GM18499 (cell line): ENCODE measurements around the gene TRMU.

Experiments
- ATAC-seq: cut with Tn5 transposase; IDR thresholded peaks from one replicate; pipeline ENCODE4 v1.9.1; 2021; ENCODE audit warnings: moderate number of reproducible peaks; ENCODE audit not compliant: insufficient read depth, unreplicated experiment

TRMU gene

DNA sequence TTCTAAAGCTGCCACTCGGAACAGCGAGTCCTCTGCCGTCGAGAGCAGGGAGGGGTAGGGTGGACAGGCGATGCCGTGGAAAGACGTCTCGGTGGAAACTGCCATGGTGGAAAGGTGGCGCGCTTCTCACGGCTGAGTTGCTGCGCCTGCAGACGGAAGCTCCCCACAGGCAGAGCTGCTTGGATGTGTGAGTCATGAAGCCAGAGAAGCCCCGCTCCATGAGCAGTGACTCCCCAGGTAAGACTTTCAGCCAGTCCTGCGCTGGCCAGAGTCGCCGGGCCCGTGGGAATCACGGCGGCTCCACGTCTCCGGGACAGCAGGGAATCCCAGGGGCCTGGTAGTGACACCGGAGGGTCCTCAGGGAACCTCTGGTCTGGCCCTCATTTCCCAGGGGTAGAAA is 4.0 kb upstream of the TRMU start:
- no peak for ATAC-seq

DNA sequence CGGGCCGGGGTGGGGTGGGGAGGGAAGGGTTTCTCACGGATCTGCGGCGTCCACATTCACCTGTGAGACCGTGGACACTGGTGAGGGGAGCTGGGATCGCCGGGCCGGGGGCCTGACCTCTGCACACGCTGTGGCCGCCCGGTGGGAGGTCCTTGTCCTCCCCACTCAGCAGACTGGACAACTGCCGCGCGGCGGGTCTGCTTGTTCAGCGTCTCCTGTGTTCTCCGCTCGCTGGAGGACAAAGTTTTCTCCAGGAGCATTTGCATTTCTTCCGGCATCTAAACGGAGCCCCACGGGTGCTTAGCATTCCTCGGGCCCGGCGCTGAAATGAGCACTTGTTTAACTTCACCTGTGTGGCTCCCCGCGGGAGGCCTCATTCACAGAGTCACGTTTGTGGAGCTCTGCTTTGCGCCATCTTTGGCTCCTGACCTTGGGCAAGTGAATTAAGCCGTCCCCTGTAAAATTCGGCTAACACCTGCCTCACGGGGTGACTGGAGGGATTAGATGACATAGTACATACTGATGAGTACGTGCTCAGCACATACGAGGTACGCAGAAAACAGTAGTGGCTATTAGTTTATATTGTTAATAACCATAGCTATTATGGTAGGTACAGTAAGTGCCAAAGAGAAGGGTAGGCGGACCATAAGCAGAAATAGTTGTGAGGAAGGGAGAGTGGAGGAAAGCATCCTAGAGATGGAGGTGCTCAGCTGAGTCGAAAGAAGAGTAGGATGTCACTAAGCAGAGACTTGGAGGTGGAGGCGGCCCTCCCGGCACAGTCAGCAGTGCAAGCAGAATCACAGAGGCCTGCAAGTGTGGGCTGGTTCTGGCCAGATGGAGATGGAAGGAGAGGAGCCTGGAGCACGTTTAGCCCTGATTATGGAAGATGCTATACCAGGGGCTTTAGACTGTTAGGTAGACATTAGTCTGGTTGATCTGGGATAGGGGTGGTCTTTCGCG is 885 bp downstream of the TRMU start:
- ATAC-seq: no peak

DNA sequence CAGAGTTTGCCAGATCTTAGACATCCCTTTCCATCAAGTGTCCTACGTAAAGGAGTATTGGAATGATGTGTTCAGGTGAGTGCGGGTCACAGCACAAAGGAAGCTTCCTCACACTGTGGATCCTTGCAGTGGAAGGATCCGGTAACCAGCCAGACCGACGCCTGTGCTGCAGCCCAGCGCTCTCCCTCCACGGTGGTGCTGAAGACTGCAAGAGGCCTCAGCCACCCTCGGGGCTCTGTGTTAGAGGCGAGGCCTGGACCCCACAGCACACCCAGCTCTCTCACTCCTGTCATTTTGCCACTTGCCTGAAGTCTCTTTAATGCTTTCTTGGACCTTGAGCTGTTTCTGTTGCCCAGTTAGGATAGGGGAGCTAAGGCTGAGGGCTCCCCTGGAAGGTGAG is 2.4 kb downstream of the TRMU start:
- no peak for ATAC-seq

DNA sequence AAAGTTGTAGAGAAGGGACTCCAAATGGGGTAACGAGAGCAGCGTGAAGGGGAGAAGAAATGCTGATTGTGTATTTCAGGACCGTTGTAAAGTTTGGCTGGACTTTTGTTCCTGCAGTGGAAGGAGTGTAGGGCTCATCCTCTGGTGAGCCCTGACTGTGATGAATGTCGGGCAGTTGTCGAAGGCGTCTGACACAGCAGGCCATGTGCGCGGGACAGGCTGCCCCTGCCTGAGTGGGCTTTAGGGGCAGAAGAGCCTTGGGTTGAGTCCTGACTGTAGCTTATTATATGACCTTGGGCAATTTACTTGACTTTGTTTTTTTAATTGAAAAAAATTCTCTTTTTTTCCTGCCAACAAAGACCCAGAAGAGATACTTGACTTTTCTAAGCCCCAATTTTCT is 3.1 kb downstream of the TRMU start:
- ATAC-seq: no peak

DNA sequence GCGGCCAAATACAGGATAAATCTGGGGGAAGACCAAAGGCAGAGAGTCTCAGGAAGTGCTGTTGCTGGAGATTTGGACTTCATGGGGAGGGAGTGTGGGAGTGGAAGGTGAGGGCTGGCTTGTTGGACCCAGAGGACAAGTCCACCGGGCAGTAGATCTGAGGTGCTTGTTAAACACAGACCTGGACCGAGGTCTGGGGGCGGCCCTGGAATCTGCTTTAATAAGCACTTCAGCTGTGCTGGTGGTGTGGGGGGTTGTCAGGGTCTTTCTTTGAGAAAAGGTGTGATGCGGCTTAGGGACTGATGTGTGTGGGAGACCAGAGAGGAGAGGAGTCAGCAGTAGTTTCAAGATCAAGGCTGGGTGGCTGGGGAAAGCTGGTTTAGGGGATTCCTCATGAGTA is 4.4 kb downstream of the TRMU start:
- ATAC-seq: no peak

DNA sequence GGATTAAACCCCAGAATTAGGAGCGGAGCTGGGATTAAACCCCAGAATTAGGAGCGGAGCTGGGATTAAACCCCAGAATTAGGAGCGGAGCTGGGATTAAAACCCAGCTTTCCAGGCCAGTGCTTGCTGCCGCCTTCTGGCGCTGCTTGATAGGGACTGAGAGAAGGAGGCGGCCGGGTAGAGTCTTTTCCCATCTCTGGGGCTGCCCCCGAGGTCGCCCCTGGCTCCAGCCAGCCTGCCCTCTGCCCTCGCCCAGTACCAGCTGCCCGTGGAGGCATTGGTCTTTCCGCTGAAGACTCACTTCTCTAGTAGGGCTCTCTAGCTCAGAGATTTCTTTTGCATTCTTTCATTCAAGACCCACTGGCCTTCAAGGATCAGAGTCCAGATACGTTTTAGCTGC is 5.2 kb downstream of the TRMU start:
- no peak for ATAC-seq

DNA sequence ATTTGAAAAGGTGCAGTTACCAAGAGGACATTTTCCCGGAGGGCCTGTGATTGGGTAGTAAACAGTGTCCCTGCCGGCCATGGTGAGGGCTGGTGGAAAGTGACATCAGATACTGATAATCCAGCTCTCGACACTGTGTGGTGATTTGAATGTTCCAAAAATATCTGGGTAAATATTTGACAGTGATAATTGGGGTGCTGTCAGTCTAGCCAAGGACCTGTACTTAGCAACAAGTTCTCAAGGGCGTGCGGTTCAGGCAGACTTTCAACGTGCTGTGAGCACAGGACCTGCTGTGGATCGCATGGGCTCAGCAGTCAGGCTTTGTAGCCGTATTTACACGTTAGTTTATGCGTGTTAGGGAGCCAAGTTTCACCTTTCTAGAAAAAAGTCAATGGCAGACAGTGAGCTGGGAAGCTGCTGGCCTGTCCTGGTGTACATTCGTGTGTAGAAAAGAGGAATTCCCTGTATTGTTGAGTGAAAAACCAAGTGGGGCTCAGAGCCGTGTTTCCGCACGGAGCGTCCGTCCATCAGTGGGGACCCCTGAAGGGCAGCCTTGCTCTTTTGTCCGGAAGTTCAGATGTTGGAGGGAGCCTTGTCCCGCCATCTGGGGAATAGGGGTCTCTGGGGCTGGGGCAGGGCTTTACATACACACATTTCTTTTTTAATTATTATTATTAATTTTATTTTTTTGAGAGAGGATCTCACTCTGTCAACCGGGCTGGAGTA is 11.3 kb downstream of the TRMU start:
- no peak for ATAC-seq

DNA sequence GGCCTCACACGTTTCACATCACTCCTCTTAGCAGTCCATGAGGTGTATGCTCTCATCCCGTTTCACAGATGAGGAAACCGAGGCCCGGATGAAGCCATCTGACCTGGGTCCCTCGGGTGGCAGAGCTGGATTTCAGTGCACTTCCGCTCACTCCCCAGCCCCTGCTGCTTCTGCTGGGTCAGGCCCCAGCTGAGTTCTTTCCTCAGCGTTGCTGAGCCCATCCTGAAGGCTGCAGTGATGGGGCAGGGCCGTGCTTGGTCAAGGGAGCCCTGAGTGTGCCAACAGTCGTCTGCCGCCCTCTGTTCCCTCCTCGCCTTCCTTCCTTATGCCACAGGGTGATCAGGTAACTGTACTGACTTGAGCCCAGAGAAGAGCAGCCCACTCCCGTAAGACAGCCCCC is 12.1 kb downstream of the TRMU start:
- ATAC-seq: no peak

DNA sequence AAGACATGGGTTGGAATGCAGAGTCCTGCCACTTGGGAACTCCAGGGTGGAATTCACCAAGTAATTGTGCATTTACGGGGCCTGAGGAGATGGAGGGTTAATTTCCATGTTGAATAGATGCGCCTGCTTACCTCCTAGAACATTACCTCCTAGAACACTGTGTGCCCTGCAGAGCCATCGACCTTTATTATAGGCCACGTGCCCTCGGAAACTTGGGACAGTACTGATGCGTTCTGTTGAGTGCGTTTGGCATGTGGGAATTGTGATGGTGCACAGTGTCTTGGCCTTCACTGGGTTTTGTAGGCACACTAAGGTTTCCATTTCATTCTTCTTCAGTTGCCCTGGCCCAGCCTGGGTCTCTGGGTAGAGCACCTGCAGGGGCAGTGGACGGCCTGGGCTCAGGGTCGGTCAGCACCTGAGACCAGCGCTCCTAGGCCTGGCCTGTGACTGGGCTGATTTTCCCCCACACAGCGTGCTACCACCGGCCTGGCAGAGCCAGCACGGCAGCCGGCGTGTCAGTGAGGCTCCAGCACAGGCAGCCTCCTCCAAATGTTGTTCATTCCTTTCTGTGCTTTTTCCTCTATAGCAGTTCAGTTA is 12.7 kb downstream of the TRMU start:
- ATAC-seq: no peak

DNA sequence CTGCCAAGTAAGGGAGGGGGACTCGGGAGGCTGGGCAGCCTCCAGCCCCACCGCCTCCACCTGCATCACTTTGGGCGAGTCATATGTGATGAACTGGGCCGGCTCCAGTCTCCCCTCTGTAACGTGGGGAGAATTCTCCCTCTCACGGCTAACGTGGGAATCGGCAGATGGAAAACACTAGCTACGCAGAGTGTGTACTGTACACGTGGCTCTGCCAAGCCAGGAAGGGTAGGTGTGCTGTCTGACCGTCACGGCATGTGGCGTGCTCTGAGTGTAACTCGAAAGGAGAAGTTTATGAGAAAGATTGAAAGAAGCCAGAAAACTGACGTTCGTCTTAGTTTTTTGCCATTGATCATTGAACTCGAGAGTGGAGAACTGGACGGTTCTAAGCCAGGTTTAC is 13.7 kb downstream of the TRMU start:
- no peak for ATAC-seq

DNA sequence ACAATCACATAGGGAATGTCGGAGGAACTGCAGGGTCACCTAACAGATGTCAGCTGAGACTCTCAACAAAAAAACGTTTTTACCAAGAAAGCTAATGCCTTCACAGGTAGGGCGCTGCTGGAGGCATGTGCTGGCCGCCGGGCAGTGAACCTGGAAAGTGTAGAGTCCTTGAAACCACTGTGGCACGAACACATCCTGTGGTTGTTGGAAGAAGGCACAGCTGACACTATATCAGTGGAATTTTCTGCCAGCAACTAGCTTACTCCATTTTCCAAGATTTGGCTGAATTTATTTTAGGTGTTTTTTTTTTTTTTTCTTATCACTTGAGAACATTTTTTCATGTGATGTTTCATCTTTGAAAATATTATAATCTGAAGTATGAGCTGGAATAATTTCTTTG is 14.2 kb downstream of the TRMU start:
- ATAC-seq: no peak

DNA sequence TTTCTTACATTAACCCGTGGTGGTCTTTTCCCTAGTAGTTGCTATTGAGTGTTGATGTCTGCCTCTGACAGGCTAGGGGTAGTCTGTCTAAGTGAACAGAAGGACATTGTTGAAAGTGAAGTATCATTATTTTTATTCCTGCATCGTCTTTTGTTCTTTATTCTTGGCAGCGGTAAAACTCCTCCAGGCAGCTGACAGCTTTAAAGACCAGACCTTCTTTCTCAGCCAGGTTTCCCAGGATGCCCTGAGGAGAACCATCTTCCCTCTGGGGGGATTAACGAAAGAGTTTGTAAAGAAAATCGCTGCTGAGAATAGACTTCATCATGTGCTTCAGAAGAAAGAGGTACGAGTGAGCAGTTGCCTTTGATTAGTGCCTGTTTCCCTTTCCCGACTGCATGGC is 14.6 kb downstream of the TRMU start:
- ATAC-seq: no peak

DNA sequence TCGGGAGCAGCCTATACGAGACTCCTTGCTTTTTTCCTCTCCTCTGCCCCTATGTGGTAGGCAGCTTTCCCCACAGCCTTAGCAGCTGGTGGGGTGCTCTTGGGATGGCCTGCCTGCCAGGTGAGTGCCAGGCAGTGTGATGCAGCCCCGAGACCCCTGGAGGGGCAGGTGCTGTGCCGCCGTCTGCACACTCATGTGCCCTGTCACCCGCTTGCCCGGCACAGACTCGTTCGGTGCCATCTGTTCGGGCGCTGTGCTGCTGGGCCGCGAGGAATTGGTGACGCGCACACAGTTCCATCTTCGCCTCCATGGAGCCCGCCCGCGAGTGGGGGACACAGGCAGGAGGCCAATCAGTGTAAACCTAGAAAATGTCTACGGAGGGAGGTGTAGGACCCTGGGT is 15.1 kb downstream of the TRMU start:
- ATAC-seq: no peak

DNA sequence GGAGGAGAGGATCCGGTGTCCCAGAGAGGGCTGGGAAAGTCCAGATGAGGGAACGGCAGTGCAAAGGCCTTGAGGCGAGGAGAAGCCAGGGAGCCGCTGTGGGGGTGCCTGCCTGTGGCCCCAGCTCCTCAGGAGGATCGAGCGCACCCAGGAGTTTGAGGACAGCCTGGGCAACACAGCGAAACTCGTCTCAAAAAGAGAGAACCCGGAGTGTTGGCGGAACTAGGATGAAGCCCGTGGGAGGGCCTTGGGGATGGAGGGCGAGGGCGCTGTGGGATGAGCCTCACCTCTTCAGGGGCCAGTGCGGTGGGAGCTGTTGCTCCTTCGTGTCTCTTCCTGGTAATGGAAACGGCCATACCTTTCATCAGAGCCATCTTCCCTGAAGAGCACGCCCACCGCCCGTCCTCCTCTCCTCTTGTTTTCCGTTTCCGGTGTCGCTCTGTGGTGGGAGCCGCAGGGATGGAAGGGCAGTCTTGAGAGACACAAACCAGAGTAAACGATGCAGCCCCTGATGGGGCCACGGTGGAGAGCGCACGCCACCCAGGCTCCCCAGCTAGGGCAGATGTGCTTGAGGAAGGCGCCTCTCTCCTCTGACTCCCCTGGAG is 15.7 kb downstream of the TRMU start:
- no peak for ATAC-seq

DNA sequence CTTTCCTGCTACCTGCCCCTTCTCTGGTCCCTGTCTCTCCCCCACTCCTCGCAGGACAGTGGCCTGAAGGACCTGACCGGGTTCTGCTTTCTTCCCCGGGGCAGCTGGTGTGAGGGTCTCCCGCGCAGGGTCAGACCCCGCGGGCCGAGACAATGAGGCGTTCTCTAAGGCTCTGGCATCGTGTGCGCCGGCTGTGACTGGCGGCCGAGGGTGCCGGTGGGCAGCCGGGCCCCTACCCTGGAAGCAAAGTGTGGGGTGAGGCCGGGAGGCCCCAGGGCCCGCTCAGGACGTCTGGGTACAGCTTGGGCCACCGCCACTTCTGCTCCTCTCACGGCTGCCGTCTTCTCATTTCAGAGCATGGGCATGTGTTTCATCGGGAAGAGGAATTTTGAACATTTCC is 16.3 kb downstream of the TRMU start:
- ATAC-seq: no peak

DNA sequence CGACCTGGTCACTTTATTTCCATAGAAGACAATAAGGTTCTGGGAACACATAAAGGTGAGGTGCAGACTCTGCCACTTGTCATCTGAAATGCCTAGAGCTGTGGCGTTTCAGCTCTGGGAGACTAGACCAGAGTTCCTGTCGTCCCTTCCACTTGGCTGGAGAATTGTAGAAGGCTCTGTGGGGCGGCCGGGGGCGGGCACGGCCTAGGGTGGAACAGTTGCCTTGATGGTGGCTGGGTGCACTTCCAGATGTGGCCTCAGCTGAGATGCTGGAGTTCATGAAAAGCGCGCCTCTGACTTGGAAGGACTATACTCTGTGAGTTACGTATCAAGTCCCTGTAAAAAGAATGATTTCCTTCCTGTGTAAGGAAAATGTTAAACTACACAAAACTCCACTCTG is 16.8 kb downstream of the TRMU start:
- ATAC-seq: no peak

DNA sequence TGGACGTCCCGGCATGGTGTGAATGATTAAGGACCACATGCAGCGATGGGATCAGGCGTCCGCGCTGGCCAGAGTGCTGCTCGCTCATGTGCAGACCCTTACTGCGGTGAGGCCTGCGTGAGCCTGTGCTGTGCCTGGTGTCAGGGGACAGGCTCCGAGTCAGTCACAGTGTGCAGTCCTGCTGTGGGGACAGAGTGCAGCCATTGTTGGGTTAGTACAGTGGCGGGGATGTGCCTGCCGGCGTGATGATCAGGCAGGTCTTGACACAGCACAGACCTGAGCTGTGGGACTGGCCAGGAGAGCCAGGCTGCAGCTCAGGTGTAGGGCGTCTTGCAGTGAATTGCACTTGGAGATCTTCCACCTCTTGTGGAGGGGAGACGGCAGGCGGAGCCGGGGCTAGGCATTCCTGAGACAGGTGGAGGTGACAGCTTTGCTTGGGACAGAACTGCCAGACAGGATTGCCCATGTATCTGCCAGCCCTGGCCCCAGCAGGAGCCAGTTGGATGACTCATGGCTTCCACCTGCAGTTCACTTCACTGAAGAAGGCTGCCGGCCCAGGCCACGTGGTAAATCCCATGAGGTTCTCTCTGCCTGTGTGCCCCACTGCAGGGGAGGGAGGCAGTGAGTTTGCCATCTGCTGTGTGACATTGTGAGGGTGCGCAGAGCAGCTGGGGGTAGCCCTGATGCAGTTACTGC is 17.3 kb downstream of the TRMU start:
- ATAC-seq: no peak

DNA sequence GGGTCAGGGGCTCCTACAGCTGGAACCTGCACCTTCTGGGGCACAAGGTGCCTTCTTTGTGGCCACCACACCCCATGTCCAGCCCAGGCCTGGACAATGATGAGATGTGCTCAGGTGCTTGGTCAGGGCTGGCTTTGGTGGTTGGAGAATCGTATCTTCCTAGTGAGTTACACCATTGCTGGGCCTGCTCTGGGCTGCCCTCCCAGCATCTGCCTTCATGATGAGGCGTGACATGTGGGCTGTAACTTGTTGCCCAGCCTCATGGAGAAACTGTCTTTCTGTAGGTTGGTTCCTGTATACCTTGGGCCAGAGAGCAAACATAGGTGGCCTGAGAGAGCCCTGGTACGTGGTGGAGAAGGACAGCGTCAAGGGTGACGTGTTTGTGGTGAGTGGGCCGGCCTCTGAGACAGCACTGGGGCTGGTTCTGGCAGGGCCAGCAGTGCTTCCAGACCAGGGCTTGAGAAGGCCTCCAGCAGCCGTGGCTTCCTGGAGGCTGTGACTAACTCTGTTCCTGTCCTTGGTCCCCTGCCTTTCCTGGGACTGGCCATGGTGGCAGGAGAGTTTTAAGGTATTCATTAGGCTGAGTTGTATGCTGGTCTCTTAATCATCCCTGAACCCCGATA is 18.1 kb downstream of the TRMU start:
- ATAC-seq: no peak

DNA sequence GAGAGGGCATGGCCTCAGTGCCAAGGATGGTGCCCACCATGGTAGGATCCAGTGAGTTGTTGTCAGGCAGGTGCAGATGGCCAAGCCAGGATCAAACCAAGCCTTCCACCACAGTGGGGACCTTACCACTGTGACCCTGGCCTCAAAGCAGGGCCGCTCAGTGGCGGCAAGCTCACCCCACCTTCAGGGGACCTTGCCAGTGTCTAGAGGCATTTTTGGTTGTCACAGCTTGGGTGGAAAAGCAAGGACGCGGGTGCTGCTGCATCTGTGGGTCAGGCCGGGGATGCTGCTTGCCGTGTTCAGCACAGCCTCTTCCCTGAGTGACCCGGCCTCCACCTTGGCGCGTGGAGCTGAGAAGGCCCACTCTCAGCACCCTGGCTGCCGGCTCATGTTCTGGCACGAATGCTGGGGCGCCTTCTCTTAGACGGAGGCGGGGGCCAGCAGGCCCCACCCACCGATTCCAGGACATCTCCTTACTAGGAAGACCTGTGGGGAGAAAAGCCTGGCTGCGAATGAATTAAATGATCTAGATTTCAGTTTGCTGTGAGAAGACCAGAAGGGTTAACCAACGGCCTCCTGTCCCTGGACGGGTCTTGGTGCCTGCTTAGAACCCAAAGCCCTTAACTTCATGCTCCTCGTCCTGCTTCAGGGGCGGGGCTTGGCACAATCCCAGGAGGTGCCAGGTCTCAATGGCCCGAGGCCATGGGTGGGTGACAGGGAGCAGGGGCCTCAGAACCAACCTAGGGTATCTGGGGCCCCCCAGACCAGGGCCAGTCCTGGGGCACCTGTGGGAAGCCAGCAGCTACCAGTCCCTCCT is 18.9 kb downstream of the TRMU start:
- no peak for ATAC-seq
